ENCODE results near the gene PPP3CA. TPM values are rescaled to one million over a fixed set of nuclear protein-coding genes. Genes with fewer than 3 reads are reported as not detected.

The PPP3CA gene
- total and polyA plus RNA-seq, 7 donors = 11.8 to 47.7 (median 26.2) TPM

DNA sequence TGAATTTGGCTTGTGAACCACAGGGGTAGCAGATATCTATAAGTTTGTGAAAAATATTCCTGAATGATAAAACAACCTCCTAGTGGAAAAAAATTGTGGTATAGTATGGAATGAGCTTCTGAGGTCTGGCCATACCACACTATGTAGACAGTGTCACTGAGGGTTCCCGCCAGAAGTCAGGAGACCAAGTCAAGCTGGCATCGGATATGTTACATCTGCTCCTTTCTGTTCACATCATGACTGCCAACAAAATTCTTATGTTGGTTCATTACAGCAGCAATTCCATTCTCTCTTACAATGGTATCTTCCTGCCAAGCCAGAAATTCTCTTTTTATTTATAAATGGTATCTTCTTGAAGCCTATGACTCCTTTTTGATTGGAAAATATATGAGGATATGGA is 273.0 kb downstream of the PPP3CA start:
- no peak for DNase-seq
- no peak overlapping the region for H3K4me3 ChIP-seq
- no peaks in the 10 kb centered on the region for H3K9me3 ChIP-seq
- H3K36me3 ChIP-seq = no peaks in the 10 kb centered on the region
- no peaks in the 10 kb centered on the region for H3K4me1 ChIP-seq
- WGBS, 2 donors = 96% methylated on average over 2 of the region's 2 CpGs
- H3K27me3 ChIP-seq = no peaks in the 10 kb centered on the region
- no peak for TF ChIP-seq POLR2A (IDR thresholded peaks at IDR 0.05)
- no peak for TF ChIP-seq POLR2AphosphoS5 (IDR thresholded peaks at IDR 0.05)
- no peak for TF ChIP-seq EP300 (IDR thresholded peaks at IDR 0.05)
- TF ChIP-seq, protein P1, sequence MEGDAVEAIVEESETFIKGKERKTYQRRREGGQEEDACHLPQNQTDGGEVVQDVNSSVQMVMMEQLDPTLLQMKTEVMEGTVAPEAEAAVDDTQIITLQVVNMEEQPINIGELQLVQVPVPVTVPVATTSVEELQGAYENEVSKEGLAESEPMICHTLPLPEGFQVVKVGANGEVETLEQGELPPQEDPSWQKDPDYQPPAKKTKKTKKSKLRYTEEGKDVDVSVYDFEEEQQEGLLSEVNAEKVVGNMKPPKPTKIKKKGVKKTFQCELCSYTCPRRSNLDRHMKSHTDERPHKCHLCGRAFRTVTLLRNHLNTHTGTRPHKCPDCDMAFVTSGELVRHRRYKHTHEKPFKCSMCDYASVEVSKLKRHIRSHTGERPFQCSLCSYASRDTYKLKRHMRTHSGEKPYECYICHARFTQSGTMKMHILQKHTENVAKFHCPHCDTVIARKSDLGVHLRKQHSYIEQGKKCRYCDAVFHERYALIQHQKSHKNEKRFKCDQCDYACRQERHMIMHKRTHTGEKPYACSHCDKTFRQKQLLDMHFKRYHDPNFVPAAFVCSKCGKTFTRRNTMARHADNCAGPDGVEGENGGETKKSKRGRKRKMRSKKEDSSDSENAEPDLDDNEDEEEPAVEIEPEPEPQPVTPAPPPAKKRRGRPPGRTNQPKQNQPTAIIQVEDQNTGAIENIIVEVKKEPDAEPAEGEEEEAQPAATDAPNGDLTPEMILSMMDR (IDR thresholded peaks at IDR 0.05) = no peak
- intact Hi-C loops (cut with DNase I) = no loop called here
- H3K27ac ChIP-seq = no peak overlapping the region

DNA sequence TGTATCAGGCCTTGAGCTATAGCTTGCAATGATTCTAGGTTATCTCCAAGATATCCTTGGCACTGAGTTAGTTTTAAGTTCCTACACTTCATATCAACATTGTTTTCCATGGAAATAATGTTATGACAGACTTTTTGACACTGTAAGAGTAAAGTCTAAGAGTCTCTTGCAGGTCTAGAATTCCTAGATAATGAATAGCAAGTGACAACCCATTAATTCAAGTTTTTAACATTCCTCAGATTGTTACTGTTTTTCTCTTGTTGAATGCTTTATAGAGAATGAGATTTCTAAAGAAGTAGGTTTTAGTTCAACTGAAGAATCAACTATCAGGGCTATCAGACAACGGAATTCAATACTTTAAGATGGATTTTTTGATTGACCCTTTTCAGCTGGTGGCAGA is 276.1 kb downstream of the PPP3CA start:
- no peaks in the 10 kb centered on the region for H3K36me3 ChIP-seq
- intact Hi-C loops (cut with DNase I) = no loop called here
- no peak for DNase-seq
- TF ChIP-seq POLR2AphosphoS5 (IDR thresholded peaks at IDR 0.05) (no peak), EP300 (IDR thresholded peaks at IDR 0.05) (no peak), POLR2A (IDR thresholded peaks at IDR 0.05) (no peak)
- TF ChIP-seq, protein P1 (IDR thresholded peaks at IDR 0.05) = no peak
- no peaks in the 10 kb centered on the region for H3K4me1 ChIP-seq
- H3K4me3 ChIP-seq = no peak overlapping the region
- no peaks in the 10 kb centered on the region for H3K27me3 ChIP-seq
- 97 to 100% methylated on average over 1 of the region's 1 CpG for WGBS, 2 donors
- H3K27ac ChIP-seq = no peak overlapping the region
- no peaks in the 10 kb centered on the region for H3K9me3 ChIP-seq

DNA sequence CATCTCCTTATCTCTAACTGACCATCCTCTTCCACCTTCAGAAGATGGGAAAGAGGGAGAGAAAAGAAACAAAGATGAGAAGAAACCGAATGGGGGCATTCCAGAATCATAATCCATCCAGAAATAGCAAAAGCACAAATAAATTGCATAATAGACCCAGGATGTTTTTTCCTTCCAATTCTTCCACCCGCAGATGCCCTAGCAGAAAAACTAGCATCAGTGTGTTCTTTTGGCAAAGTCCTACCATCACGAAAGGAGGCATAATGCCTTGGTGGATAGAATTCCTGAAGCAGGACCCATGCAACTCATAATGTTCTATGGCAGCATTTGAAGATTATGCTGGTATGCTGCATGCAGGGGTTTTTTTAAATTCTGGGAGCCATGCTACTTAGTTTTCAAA is 279.2 kb downstream of the PPP3CA start:
- Histone ChIP-seq H3K9me3 (no peaks in the 10 kb centered on the region), H3K4me3 (no peak overlapping the region), H3K4me1 (peaks cover 0 to 3% (median 0%) of the 10 kb centered on the region in 4 donors), H3K27me3 (no peaks in the 10 kb centered on the region), H3K36me3 (no peaks in the 10 kb centered on the region), H3K27ac (no peak overlapping the region)
- TF ChIP-seq POLR2AphosphoS5 (IDR thresholded peaks at IDR 0.05) = no peak
- WGBS, 2 donors = 94 to 95% methylated on average over 3 of the region's 3 CpGs
- intact Hi-C loops (cut with DNase I) = no loop called here
- DNase-seq = no peak

DNA sequence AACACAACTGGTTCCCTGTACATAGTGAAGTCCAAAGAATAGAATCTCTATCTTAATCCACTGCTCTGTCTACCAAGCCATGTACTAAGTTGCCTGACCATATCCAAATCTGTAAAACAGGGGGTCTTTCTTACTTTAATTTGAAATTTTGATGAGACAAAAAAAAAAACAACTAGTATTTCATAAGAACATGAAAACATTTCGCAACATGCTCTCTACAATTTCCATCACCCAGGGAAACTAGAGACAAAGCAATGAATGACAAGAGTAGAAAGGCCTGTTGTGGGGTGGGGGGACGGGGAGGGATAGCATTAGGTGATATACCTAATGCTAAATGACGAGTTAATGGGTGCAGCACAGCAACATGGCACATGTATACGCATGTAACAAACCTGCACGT is 279.9 kb downstream of the PPP3CA start:
- intact Hi-C loops (cut with DNase I) = no loop called here
- H3K4me1 ChIP-seq = peaks cover 0 to 4% (median 0%) of the 10 kb centered on the region in 4 donors
- no peak overlapping the region for H3K27ac ChIP-seq
- DNase-seq = no peak
- H3K4me3 ChIP-seq = no peak overlapping the region
- no peaks in the 10 kb centered on the region for H3K27me3 ChIP-seq
- 96 to 97% methylated on average over 5 of the region's 5 CpGs for WGBS, 2 donors
- no peaks in the 10 kb centered on the region for H3K36me3 ChIP-seq
- no peaks in the 10 kb centered on the region for H3K9me3 ChIP-seq
- TF ChIP-seq POLR2A (IDR thresholded peaks at IDR 0.05) = no peak
- no peak for TF ChIP-seq POLR2AphosphoS5 (IDR thresholded peaks at IDR 0.05)
- TF ChIP-seq, protein P1 (IDR thresholded peaks at IDR 0.05) = no peak
- TF ChIP-seq EP300 (IDR thresholded peaks at IDR 0.05) = no peak

DNA sequence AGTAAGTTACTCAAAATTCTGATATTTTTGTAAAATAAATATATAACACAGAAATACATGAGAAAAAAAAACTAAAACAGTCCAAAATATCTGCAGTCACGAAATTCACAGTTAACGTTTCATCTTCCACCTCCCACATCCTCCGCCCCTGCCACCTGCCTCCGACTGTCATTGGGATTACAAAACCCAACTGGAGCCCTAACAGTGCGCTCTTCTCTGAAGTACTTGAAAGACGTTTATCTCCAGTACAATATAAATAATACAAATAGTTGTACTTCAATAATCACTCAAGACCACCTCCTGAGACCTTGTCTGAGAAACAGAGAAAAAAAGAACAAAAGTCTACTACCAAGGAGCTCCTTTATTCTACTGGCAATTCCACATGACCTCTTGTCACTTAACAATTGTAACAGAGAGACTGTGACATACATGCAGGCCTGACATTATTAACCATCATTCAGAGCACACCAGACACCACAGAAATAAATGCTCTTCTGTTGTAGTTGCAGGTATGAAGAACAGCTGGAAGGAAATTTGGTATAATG is 280.6 kb downstream of the PPP3CA start:
- intact Hi-C loops (cut with DNase I) = no loop called here
- no peak overlapping the region for H3K27ac ChIP-seq
- TF ChIP-seq POLR2AphosphoS5 (IDR thresholded peaks at IDR 0.05) (no peak), POLR2A (IDR thresholded peaks at IDR 0.05) (no peak), EP300 (IDR thresholded peaks at IDR 0.05) (no peak)
- TF ChIP-seq, protein P1 (IDR thresholded peaks at IDR 0.05) = no peak
- H3K4me3 ChIP-seq = no peak overlapping the region
- H3K9me3 ChIP-seq = no peaks in the 10 kb centered on the region
- H3K36me3 ChIP-seq = no peaks in the 10 kb centered on the region
- WGBS, 2 donors = 90 to 95% methylated on average over 6 of the region's 6 CpGs
- DNase-seq = no peak
- peaks cover 0 to 4% (median 0%) of the 10 kb centered on the region in 4 donors for H3K4me1 ChIP-seq
- H3K27me3 ChIP-seq = no peaks in the 10 kb centered on the region
